Stimulated activated CD8-positive, alpha-beta memory T cell treated with anti-CD3 and anti-CD28 coated beads, Interleukin-12 subunit alpha, Interleukin-12 subunit beta, amount 100 ng/mL, for 24 hours (primary cell): ENCODE data around the gene POFUT2.

Experiments
- DNase-seq: peaks from one replicate; pipeline ENCODE4 v3.0.0-alpha.2; 2020; ENCODE audit errors: extremely low read depth

POFUT2 gene

GRCh38 chr21:45223236-45224185 lies 64.2 kb downstream of the POFUT2 start:
- no peak for DNase-seq

GRCh38 chr21:45222001-45222400 lies 65.7 kb downstream of the POFUT2 start:
- DNase-seq, result no peak

DNA sequence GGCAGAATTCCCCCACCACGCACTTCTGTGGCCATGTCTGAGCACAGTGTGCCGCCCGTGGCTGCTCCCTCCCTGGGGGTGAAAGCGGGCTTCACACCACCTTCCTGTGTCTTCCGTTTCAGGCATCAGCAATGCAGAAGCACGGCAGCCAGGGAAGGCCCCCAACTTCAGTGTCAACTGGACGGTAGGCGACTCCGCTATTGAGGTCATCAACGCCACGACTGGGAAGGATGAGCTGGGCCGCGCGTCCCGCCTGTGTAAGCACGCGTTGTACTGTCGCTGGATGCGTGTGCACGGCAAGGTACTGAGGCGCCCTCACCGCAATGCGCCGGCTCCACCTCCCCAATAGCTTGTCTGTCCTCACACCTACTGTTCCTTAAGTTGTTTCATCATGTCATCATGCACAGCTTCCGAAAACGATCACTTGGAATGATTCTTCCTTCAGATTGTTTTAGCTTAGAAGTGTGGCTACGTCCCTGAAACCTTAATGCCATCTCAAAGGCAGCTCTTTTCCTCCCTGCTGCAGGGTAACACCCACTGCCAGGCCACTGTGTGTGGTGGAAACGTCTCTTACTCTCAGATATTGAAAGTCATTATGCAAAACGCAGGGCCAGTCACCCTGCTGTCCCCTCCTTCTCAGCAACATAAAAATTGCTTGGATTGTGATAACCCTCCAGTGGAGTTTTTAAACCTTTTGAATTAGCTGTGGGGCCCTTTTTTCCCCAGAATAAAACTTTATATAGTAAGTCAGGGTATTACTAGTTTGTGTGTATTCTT lies 66.8 kb downstream of the POFUT2 start:
- DNase-seq, result no peak

DNA sequence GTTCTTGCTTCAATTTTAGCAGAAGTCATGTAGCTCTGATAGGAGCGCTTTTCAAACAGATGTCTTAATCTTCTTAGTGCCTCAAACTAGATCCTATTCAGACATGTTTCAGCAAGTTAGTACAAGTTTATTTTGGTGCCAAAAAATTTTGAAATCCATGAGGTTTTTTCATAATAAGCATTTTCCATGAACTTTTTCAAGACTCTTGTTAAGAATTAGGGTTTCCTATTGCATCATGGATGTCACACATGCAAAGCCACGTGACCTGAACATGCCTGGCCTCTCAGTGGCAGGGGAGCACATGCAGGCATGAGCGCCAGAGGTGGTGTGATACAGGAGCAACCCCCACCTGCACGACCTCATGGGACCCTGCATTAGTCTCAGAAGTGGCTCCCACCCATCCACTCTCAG lies 67.6 kb downstream of the POFUT2 start:
- DNase-seq, result no peak

- no peak for DNase-seq
These were observed 68.2 kb downstream of the POFUT2 start for GRCh38 chr21:45219517-45219916.

GRCh38 chr21:45217010-45217409 lies 70.7 kb downstream of the POFUT2 start:
- DNase-seq, result no peak

- DNase-seq, result no peak
These were observed 72.5 kb downstream of the POFUT2 start for GRCh38 chr21:45215213-45215612.
